SU-DHL-6 (cell line): ENCODE measurements around the gene BCL2L11.

Source experiments
- EZH2phosphoT487 ChIP-seq: fragments of 200-600 bp; sonication (generic), shearing (Covaris generic); conservative IDR thresholded peaks from 2 replicates; pipeline ENCODE4 v1.6.1; 2018; ENCODE audit warnings: mild to moderate bottlenecking, antibody characterized with exemption, low read length, moderate library complexity, mixed read lengths
- TF ChIP-seq, protein P1 (sequence below): fragments of 200-600 bp; sonication (generic); IDR thresholded peaks from one replicate; pipeline ENCODE4 v1.5.1; 2017; ENCODE audit warnings: antibody characterized with exemption, mild to moderate bottlenecking, low read length, moderate library complexity; ENCODE audit not compliant: insufficient read depth, poor library complexity, severe bottlenecking

DNA sequence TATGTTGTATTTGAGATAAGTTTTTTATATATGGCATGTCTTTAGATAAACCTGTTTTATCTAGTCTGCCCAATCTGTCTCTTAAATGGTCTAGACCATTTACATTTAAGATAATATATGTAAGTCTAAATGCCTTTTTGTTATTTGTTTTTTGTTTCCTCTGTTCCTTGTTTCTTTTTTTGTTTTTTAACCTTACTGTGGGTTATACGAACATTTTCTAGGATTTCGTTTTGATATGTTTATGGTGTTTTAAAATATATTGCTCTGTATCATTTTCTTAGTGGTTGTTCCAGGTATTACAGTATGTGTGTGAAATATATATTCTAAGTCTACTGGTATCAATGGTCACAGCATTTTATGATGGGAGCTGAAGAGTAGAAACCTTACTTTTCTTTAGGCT lies 13.3 kb downstream of the BCL2L11 start:
- TF ChIP-seq, protein P1, sequence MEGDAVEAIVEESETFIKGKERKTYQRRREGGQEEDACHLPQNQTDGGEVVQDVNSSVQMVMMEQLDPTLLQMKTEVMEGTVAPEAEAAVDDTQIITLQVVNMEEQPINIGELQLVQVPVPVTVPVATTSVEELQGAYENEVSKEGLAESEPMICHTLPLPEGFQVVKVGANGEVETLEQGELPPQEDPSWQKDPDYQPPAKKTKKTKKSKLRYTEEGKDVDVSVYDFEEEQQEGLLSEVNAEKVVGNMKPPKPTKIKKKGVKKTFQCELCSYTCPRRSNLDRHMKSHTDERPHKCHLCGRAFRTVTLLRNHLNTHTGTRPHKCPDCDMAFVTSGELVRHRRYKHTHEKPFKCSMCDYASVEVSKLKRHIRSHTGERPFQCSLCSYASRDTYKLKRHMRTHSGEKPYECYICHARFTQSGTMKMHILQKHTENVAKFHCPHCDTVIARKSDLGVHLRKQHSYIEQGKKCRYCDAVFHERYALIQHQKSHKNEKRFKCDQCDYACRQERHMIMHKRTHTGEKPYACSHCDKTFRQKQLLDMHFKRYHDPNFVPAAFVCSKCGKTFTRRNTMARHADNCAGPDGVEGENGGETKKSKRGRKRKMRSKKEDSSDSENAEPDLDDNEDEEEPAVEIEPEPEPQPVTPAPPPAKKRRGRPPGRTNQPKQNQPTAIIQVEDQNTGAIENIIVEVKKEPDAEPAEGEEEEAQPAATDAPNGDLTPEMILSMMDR: no peak
- TF ChIP-seq EZH2phosphoT487: no peak
